GM21526 (cell line): Measurements from ENCODE around the gene NDUFA6.
"Not testable (repeated sequence)": the region's sequence is repeated elsewhere in the genome, so short reads cannot be mapped to it uniquely, and the experiment has no call there.

Experiments
- ATAC-seq: cut with Tn5 transposase; IDR thresholded peaks from one replicate; pipeline ENCODE4 v1.9.1; 2021; ENCODE audit warnings: moderate library complexity; ENCODE audit not compliant: unreplicated experiment, low FRiP score

NDUFA6 gene

DNA sequence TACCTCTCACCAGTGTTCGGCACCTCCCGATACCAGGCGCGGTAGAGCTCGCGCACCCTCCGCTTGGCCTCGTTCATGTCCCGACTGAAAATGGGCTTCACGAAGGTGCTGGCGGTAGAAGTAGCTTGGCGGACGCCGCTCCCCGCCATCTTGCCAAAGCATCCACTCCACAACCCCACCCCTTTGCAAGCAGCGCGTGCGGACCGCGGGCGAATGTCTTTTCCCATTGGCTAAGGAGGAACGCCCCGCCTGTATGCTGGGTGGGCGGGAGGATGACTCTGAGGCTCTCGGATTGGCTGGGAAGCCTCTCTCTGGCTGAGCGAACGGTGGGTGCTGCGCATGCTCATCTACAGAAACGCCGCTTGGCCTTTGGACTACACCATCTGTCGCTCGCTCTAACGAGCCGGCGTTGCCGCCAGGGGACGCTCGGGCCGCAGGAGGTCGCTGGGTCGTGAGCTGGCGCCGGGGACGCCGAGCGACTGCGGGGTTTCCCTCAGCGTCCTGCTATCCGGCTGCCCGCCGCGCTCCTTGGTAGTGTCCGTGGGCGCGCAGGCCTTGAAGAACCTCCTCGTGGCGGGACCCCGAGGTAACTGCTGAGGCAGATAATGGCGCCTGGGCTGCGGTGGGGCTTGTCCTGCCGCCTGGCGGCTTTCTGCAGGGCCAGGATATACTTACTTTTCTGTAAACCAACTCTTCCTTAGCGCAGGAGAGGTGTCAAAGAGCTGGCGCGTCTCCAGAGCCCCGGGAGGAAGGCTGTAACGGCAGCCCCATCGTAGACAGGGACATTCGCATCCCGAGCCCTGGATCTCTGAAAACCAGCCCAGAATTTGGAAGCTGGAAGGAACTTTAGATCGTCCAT is at the start of gene NDUFA6:
Gene NDUFA6 (minus strand): TSS at position 177 of the 859 bp plus-strand sequence. CDS start 28 bp downstream, at position 149.
- peak; percentile 84 for ATAC-seq

DNA sequence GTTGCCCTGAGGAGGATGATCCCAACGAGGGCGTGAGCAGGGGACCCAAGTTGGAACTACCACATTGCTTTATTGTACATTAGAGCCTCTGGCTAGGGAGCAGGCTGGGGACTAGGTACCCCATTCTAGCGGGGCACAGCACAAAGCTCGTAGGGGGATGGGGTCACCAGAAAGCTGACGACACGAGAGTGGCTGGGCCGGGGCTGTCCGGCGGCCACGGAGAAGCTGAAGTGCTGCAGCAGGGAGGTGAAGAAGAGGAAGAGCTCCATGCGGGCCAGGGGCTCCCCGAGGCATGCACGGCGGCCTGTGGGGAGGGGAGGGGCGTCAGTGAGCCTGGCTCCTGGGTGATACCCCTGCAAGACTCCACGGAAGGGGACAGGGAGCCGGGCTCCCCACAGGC is 49.6 kb upstream of the NDUFA6 start:
- not testable (repeated sequence) for ATAC-seq

DNA sequence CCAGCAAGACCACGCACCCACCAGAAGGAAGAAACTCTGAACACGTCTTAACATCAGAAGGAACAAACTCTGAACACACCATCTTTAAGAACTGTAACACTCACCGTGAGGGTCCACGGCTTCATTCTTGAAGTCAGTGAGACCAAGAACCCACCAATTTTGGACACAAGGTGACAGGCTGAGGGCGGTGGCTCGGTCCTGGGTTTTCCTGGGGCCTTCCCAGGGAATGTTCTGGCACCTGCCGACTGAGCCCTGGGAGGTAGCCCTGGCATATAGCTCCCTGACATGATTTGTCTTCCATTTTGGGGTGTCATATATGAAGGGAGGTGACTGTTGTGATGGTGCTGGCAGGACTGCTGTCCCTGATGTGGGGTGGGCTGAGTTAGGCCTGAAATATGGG is 48.9 kb upstream of the NDUFA6 start:
- ATAC-seq = not testable (repeated sequence)

DNA sequence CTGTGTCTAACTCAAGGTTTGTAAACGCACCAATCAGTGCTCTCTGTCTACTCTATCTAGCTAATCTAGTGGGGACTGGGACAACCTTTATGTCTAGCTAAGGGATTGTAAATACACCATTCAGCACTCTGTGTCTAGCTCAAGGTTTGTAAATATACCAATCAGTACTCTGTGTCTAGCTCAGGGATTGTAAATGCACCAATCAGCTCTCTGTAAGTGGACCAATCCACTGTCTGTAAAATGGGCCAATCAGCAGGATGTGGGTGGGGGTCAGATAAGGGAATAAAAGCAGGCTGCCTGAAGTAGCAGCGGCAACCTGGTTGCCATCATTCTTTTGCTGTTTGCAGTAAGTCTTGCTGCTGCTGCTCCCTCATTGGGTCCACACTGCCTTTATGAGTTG is 48.4 kb upstream of the NDUFA6 start:
- ATAC-seq = no peak

DNA sequence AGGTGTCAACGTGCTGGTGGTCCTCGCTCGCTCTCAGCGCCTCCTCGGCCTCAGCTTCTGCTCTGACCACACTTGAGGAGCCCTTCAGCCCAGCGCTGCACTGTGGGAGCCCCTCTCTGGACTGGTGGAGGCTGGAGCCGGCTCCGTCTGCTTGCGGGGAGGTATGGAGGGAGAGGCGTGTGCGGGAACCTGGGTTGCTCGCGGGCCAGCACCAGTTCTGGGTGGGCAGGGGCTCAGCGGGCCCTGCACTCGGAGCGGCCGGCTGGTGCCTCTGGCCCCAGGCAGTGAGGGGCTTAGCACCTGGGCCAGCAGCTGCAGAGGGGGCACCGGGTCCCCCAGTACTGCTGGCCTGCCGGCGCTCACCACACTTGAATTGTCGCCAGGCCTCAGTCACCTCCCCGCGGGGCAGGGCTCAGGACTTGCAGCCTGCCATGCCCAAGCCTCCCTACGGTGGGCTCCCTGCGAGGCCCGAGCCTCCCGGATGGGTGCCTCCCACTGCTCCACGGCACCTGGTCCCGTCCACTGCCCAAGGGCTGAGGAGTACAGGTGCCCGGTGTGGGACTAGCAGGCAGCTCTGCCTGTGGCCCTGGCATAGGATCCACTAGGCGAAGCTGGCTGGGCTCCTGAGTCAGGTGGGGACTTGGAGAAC is 47.7 kb upstream of the NDUFA6 start:
- no peak for ATAC-seq

DNA sequence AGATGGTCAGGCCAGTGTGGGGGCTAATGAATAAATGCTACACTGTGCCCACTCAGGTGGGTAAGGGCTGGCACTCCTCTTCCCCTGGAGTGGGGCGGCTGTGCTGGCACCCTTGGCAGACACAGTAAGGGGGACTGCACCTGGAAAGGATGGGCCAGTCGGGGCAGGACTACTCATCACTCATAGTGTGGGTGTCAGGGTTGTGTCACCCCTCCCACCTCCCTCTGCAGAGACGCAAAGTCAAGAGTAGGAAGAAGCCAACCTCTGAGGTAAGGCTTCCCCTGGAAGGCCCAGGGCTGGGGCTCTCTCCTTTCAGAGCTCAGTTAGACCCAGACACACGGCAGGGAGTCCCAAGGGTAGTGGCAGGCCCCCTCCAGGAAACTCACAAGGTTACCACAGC is 45.1 kb upstream of the NDUFA6 start:
- ATAC-seq = not testable (repeated sequence)

DNA sequence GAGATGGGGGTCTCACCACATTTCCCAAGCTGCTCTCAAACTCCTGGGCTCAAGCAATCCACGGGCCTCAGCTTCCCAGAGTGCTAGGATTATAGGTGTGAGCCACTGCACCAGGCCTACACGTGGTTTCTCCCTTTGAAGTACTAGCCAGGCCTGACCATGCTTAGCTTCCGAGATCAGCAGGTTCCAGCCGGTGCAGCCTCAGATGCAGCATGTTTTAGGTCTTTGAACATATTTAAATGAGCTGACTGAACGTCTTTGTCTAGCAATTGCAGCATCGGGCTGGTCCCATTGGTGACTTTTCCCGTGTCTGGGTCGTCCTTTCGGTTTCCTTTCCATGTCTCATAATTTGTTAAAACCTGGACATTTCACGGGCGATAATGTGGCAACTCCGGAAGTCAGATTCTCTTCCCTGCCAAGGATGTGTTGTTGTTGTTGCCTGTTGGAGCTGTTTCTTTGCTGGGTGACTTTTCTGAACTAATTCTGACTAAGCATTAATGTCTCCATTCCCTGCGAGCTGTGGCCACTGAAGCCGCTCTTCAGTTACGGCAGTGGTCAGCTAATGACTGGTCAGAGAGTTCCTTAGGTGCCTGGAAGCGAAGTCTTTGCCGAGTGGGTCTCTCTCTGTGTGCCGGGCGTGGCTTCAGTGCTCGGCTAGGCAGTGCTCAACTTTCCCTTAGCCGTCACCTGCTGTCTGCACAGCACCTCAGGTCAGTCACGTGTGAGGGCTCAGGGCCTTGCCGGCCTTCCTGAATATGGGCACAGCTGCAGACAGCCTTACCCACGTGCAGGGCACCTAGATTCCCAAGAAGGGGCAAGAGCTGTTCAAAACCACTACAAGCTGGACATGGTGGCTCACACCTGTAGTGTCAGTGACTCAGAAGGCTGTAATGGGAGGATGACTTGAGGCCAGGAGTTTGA is 43.8 kb upstream of the NDUFA6 start:
- ATAC-seq = no peak

DNA sequence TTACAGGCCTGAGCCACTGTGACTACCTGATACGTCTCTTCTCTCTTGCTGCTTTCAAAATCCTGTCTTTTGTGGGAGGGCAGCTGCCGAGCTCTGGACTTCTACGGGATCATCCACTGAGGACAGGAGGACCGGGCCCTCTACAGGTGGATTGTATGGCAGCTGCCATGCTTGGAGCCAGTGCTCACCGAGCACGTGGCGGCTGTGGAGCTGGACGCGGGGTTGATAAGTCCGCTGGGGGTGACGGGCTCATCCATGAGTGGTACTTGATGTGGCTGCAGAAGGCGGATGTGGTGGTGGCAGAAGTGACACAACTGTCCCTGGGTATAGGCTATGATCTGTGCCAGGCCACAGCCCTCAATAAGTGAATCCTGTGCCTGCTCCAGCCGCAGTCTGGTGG is 41.9 kb upstream of the NDUFA6 start:
- ATAC-seq = no peak

DNA sequence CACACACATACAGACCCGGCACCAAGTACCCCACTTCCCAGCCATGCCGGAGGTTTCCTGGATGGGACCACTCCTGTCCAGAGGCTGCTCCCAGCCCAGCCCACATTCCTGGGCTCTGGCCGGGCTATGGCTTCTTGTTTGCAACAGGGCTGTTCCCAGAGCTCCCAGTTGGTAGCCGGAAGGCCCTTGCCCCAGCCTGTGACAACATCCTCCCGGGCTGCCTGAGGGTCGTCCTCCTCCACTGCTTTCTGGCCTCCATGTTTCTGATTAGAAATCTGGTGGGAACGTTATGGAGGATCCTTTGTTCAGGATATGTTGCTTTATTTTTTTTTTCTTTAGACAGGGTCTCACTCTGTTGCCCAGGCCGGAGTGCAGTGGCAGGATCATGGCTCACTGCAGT is 41.0 kb upstream of the NDUFA6 start:
- ATAC-seq = no peak

DNA sequence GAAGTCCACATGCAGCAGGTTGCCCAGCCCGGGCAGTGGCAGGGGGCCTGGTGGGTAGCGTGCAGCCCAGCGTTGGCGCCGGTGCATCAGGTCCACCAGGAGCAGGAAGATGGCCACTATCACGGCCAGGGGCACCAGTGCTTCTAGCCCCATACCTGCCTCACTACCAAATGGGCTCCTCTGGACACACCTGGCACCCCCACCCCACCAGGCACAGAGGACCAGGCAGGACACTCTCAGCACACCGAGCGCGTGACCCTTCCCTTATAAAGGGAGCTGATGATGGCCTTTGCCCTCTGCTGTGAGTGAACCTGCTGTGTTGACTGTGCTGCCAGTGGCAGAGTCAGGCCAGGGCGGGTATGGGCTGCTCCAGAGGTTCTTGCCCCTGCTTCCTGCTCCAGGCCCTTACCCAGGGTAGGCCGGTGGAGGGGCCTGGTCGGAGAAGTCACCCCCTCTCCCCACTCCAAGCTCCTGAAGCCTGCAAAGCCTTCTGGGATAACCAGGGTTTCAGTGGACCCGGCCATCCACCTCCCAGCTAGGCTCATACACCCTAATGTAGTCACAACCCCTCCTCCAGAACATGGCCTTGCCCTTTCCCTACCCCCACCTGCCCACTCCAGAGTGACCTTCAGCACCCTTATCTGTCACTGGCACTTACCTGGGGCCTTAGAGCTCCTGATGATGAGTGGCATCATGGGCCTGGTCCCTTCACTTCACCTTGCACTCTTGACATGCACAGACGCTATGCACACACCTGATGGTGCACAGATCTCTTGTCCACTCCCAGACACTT is 40.3 kb upstream of the NDUFA6 start, which contains the start of gene CYP2D6:
Gene CYP2D6 (minus strand): TSS at position 172 of the 793 bp plus-strand sequence. CDS start 19 bp downstream, at position 153.
- not testable (repeated sequence) for ATAC-seq

DNA sequence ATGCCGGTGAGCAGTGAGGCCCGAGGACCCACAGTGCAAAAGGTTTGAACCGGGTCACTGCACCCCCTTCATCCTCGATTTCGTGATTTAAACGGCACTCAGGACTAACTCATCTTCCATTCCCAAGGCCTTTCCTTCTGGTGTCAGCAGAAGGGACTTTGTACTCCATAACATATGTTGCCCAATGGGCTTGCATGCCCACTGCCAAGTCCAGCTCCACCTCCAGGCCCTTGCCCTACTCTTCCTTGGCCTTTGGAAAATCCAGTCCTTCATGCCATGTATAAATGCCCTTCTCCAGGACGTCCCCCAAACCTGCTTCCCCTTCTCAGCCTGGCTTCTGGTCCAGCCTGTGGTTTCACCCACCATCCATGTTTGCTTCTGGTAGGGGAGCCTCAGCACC is 39.6 kb upstream of the NDUFA6 start:
- not testable (repeated sequence) for ATAC-seq

DNA sequence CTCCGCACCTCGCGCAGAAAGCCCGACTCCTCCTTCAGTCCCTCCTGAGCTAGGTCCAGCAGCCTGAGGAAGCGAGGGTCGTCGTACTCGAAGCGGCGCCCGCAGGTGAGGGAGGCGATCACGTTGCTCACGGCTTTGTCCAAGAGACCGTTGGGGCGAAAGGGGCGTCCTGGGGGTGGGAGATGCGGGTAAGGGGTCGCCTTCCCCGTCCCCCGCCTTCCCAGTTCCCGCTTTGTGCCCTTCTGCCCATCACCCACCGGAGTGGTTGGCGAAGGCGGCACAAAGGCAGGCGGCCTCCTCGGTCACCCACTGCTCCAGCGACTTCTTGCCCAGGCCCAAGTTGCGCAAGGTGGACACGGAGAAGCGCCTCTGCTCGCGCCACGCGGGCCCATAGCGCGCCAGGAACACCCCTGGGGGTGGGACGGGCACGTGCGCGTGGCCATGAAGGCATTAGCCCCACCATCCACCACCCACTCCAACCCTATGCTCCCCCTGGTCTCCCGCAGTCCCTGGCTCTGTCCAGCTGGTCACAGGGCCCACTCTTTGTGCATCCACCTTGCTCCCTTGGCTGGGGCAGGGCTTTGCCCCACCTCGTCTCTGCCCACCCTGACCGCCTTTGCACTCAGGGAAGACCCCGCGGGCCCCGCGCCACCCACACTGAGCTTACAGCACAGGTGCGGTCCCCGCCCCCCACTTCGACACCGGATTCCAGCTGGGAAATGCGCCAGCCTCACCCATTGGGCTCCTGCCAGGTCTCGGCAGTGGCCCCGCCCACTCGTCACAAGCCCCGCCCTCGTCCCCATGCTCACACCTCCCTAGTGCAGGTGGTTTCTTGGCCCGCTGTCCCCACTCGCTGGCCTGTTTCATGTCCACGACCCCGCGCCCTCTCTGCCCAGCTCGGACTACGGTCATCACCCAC is 38.5 kb upstream of the NDUFA6 start:
- not testable (repeated sequence) for ATAC-seq

DNA sequence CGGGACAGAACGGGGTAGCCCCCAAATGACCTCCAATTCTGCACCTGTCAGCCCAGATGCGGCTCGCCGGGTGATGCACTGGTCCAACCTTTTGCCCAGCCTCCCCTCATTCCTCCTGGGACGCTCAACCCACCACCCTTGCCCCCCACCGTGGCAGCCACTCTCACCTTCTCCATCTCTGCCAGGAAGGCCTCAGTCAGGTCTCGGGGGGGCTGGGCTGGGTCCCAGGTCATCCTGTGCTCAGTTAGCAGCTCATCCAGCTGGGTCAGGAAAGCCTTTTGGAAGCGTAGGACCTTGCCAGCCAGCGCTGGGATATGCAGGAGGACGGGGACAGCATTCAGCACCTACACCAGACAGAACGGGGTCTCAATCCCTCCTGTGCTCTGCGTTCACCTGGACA is 37.4 kb upstream of the NDUFA6 start:
- ATAC-seq = not testable (repeated sequence)

DNA sequence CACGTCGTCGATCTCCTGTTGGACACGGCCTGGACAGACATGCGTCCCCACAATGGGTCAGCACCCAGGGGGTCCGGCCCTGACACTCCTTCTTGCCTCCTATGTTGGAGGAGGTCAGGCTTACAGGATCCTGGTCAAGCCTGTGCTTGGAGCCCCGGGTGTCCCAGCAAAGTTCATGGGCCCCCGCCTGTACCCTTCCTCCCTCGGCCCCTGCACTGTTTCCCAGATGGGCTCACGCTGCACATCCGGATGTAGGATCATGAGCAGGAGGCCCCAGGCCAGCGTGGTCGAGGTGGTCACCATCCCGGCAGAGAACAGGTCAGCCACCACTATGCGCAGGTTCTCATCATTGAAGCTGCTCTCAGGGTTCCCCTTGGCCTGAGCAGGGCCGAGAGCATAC is 37.0 kb upstream of the NDUFA6 start:
- ATAC-seq = no peak

DNA sequence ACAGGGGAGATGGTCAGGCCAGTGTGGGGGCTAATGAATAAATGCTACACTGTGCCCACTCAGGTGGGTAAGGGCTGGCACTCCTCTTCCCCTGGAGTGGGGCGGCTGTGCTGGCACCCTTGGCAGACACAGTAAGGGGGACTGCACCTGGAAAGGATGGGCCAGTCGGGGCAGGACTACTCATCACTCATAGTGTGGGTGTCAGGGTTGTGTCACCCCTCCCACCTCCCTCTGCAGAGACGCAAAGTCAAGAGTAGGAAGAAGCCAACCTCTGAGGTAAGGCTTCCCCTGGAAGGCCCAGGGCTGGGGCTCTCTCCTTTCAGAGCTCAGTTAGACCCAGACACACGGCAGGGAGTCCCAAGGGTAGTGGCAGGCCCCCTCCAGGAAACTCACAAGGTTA is 33.0 kb upstream of the NDUFA6 start:
- ATAC-seq = not testable (repeated sequence)

DNA sequence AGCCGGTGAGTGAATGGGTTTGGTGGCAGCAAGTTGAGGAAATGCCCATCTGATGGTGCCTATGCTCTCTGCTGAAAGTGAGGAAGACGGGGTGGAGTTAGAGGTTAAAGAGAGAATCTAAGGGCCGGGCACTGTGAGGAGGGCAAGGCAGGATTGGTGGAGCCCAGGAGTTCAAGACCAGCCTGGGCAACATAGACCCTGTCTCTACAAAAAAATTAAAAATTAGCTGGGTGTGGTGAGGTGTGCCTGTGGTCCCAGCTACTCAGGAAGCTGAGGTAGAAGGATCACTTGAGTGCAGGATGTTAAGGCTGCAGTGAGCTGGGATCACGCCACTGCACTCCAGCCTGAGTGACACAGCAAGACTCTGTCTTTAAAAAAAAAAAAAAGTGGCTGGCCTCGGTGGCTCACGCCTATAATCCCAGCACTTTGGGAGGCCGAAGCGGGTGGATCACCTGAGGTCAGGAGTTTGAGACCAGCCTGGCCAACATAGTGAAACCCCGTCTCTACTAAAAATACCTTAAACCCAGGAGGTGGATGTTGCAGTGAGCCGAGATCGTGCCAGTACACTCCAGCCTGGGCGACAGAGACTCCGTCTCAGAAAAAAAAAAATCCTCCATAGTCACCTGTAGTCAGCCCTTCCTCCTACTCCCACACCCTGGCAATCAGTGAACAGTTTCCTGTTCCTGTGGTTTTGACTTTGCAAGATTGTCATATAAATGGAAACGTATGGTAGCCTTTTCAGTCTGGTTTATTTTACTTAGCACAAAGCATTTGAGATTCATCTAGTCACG is 29.9 kb upstream of the NDUFA6 start:
- not testable (repeated sequence) for ATAC-seq

DNA sequence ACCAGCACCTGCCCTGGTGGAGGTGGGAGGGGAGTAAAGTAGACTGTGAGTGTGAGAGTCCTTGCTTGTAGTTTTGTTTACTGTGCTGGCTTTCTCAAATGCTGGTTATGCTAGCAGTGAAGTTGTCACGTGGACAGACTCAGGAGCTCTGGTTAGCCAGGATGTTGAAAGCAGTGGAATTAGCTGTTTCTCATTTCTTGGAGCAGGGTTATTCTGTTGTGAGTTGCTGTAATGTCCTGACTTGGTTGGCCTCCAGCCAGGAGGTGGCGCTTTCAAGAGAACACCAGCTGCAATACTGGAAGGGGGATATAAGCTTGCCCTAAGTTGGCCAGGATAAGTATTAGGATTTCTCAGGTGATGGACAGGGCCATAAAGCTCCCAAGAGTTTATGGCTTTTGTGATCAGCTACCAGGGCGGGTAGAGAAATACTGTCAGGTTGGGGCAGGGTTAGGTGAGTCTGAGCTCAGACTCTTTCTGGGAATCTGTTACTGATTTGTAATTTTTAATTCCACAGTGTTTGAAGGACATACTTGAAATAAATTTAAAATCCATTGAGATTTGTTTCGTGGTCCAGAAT is 26.4 kb upstream of the NDUFA6 start:
- no peak for ATAC-seq

DNA sequence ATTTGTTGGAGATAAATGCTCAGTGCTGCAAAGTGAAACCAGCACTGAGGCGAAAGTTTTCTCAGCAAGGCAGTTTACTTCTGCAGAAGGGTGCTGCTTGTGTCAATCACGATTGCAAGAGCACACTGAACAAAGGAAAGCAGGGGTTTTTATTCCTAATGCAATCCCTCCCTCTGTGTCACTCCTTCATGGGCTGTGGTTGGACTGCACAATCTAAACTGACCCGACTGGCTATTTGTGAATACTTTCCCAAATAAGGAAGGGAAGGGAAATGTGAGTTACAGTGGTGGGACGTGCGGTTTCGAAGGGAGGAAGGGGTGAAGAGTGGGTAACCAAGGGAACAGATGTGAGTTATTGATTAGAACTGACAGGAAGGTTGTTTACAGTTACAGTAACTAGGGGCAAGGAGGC is 24.9 kb upstream of the NDUFA6 start:
- not testable (repeated sequence) for ATAC-seq
